H9 (cell line): ENCODE measurements around the gene HDAC7. TPM values are rescaled to one million over a fixed set of nuclear protein-coding genes. Genes with fewer than 3 reads are reported as not detected.

Experiments
- DNase-seq: peaks from one replicate; pipeline ENCODE4 v3.0.0-alpha.2; 2017
- H2AFZ ChIP-seq: one replicate; pipeline ENCODE4 v1.6.1; 2013; ENCODE audit warnings: mild to moderate bottlenecking, low read length, control low read depth, moderate library complexity
- H2AK5ac ChIP-seq: 2 replicates; pipeline ENCODE4 v1.6.1; 2013; ENCODE audit warnings: low read length, control low read depth, mixed read lengths; ENCODE audit not compliant: insufficient read length
- H2BK120ac ChIP-seq: one replicate; pipeline ENCODE4 v1.6.1; 2013; ENCODE audit warnings: low read depth, mild to moderate bottlenecking, low read length, control low read depth, inconsistent platforms; ENCODE audit not compliant: poor library complexity, severe bottlenecking
- H2BK12ac ChIP-seq: 2 replicates; pipeline ENCODE4 v1.6.1; 2013; ENCODE audit warnings: low read length, control low read depth, mixed read lengths, low read depth; ENCODE audit not compliant: insufficient read length
- H2BK15ac ChIP-seq: 2 replicates; pipeline ENCODE4 v1.6.1; 2013; ENCODE audit warnings: low read depth, low read length, control low read depth
- H2BK20ac ChIP-seq: one replicate; pipeline ENCODE4 v1.6.1; 2013; ENCODE audit warnings: low read depth, mild to moderate bottlenecking, low read length, control low read depth, inconsistent platforms; ENCODE audit not compliant: poor library complexity, severe bottlenecking
- H2BK5ac ChIP-seq: 2 replicates; pipeline ENCODE4 v1.6.1; 2013; ENCODE audit warnings: low read length, control low read depth, mixed read lengths; ENCODE audit not compliant: insufficient read length
- H3K14ac ChIP-seq: 2 replicates; pipeline ENCODE4 v1.6.1; 2013; ENCODE audit warnings: low read length, control low read depth; ENCODE audit not compliant: insufficient read depth
- H3K18ac ChIP-seq: 2 replicates; pipeline ENCODE4 v1.6.1; 2013; ENCODE audit warnings: low read depth, mild to moderate bottlenecking, mixed read lengths, low read length, control low read depth; ENCODE audit not compliant: insufficient read length
- H3K23ac ChIP-seq: 2 replicates; pipeline ENCODE4 v1.6.1; 2013; ENCODE audit warnings: low read length, control low read depth, mixed read lengths, low read depth; ENCODE audit not compliant: insufficient read length
- H3K23me2 ChIP-seq: 2 replicates; pipeline ENCODE4 v1.6.1; 2013; ENCODE audit warnings: low read depth, mild to moderate bottlenecking, mixed read lengths, low read length, control low read depth; ENCODE audit not compliant: insufficient read length, poor library complexity, severe bottlenecking
- H3K27ac ChIP-seq: 2 replicates; pipeline ENCODE4 v1.5.1; 2013; ENCODE audit warnings: low read length, control low read depth, mixed read lengths, low read depth; ENCODE audit not compliant: insufficient read length
- H3K27me3 ChIP-seq: 2 replicates; pipeline ENCODE4 v1.6.1; 2013; ENCODE audit warnings: low read length, control low read depth, inconsistent platforms; ENCODE audit not compliant: insufficient read depth
- H3K4ac ChIP-seq: 2 replicates; pipeline ENCODE4 v1.6.1; 2013; ENCODE audit warnings: low read depth, mild to moderate bottlenecking, control low read depth, inconsistent platforms, low read length, moderate library complexity
- H3K4me1 ChIP-seq: 2 replicates; pipeline ENCODE4 v1.6.1; 2013; ENCODE audit warnings: low read length, control low read depth, inconsistent platforms; ENCODE audit not compliant: insufficient read depth
- H3K4me2 ChIP-seq: 2 replicates; pipeline ENCODE4 v1.6.1; 2013; ENCODE audit warnings: low read length, control low read depth, mixed read lengths; ENCODE audit not compliant: insufficient read length, insufficient read depth
- H3K56ac ChIP-seq: 2 replicates; pipeline ENCODE4 v1.6.1; 2013; ENCODE audit warnings: low read depth, mild to moderate bottlenecking, mixed read lengths, low read length, control low read depth; ENCODE audit not compliant: insufficient read length
- H3K79me1 ChIP-seq: 2 replicates; pipeline ENCODE4 v1.6.1; 2013; ENCODE audit warnings: low read depth, mild to moderate bottlenecking, moderate library complexity, low read length, control low read depth, inconsistent platforms; ENCODE audit not compliant: insufficient read depth, poor library complexity, severe bottlenecking
- H3K79me2 ChIP-seq: 2 replicates; pipeline ENCODE4 v1.6.1; 2013; ENCODE audit warnings: low read length, control low read depth, inconsistent platforms; ENCODE audit not compliant: insufficient read depth
- H3K9ac ChIP-seq: 2 replicates; pipeline ENCODE4 v1.6.1; 2013; ENCODE audit warnings: low read length, control low read depth, mixed read lengths; ENCODE audit not compliant: insufficient read length; ENCODE audit errors: extremely low read depth
- H3K9me3 ChIP-seq: one replicate; pipeline ENCODE4 v1.6.1; 2013; ENCODE audit warnings: low read depth, low read length, inconsistent platforms; ENCODE audit not compliant: control insufficient read depth
- H3T11ph ChIP-seq: one replicate; pipeline ENCODE4 v1.6.1; 2013; ENCODE audit warnings: mild to moderate bottlenecking, low read length, control low read depth, inconsistent platforms
- H4K20me1 ChIP-seq: one replicate; pipeline ENCODE4 v1.6.1; 2013; ENCODE audit not compliant: control insufficient read depth, insufficient read length, insufficient read depth
- H4K5ac ChIP-seq: 2 replicates; pipeline ENCODE4 v1.6.1; 2013; ENCODE audit warnings: low read depth, mild to moderate bottlenecking, mixed read lengths, low read length, control low read depth; ENCODE audit not compliant: insufficient read length
- H4K8ac ChIP-seq: replicated peaks from 2 replicates; pipeline ENCODE4 v1.6.1; 2013; ENCODE audit warnings: low read length, control low read depth, mixed read lengths, low read depth; ENCODE audit not compliant: insufficient read length
- H4K91ac ChIP-seq: 2 replicates; pipeline ENCODE4 v1.6.1; 2013; ENCODE audit warnings: low read depth, mild to moderate bottlenecking, moderate library complexity, mixed read lengths, low read length, control low read depth; ENCODE audit not compliant: insufficient read length
- H3K27ac Mint-ChIP-seq, 3 experiments: 2 replicates in 2 of 3; 3 replicates in 1 of 3; pipeline ENCODE4 v1.8.0; 2020 to 2021; ENCODE audit warnings: mixed read lengths in 3 of 3, mild to moderate bottlenecking in 1 of 3, moderate library complexity in 1 of 3
- H3K27me3 Mint-ChIP-seq: 2 replicates; pipeline ENCODE4 v1.8.0; 2021; ENCODE audit warnings: low read depth, mild to moderate bottlenecking, moderate library complexity, mixed read lengths
- H3K36me3 Mint-ChIP-seq, 3 experiments: 2 replicates in 2 of 3; 3 replicates in 1 of 3; pipeline ENCODE4 v1.8.0; 2020 to 2021; ENCODE audit warnings: low read depth in 3 of 3, mixed read lengths in 3 of 3; ENCODE audit not compliant: insufficient read depth in 1 of 3
- H3K4me1 Mint-ChIP-seq, 2 experiments: 2 replicates each; pipeline ENCODE4 v1.8.0; 2020; ENCODE audit warnings: mixed read lengths in 2 of 2
- H3K4me3 Mint-ChIP-seq, 2 experiments: 2 replicates in 1 of 2; 3 replicates in 1 of 2; pipeline ENCODE4 v1.8.0; 2020 to 2021; ENCODE audit warnings: mild to moderate bottlenecking in 2 of 2, mixed read lengths in 2 of 2, moderate library complexity in 1 of 2
- H3K9me3 Mint-ChIP-seq, 2 experiments: 2 replicates in 1 of 2; 3 replicates in 1 of 2; pipeline ENCODE4 v1.8.0; 2020; ENCODE audit warnings: mild to moderate bottlenecking in 2 of 2, mixed read lengths in 2 of 2, moderate library complexity in 1 of 2
- WGBS: extraction: QIAGEN DNeasy Blood & Tissue Kit; methylation state at CpG from one replicate; pipeline ENCODE4 v1.1.7; 2013; ENCODE audit warnings: missing lambda C conversion rate, low lambda C conversion rate, mixed read lengths; ENCODE audit not compliant: insufficient read length; ENCODE audit errors: extremely low coverage; 5-methylcytosine and 5-hydroxymethylcytosine counted together
- total RNA-seq: library from RNA; stranded (reverse); gene quantifications from 2 replicates; pipeline ENCODE4 v1.2.1, GENCODE V29; 2021
- TF ChIP-seq, protein P1 (sequence below): fragments of 200-600 bp; sonication (generic); conservative IDR thresholded peaks from 3 replicates; pipeline ENCODE4 v1.8.0; 2021; ENCODE audit warnings: antibody characterized with exemption, mild to moderate bottlenecking

The HDAC7 gene
- total RNA-seq, 1 experiment from 2014 or later, result 72.1 TPM

DNA sequence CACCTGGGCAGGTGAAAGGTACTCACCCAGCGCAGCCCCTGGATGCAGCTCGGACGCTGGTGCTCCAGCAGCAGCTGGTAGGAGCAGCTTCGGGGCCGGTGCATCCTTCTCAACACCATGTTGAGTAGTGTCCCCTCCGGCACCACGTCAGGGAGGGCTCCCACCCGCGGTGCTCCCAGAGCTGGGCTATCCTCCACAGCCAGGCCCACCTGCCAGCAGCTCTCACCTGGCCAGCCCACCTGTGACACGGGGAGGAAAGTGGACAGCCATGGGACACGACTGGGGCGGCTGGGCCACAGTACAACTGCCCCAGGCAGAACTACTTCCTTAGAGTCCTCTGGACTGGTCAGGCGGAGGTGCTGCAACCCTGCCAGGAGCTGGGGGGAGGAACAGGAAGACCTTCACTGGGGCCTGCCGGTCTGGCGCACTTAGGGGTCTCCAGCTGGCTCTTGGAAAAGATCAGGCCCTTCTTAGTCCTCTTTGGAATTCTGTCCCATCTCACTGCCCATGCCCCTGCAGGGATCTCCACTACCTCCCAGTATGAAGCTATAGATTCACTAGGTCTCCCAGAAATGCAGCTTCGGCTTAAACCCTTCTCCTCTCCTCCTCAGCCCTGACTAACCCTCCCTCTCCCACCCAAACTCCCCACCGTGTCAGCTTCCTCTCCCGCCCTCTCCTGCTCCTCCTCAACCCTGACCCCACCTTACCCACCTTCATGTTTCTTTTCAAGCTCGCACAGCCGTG is 61.7 kb downstream of the HDAC7 start:
- Histone ChIP-seq H3K79me1 (no peaks in the 10 kb centered on the region), H3K4ac (no peak overlapping the region), H3K18ac (no peak overlapping the region), H2BK5ac (no peak overlapping the region), H3K56ac (no peak overlapping the region), H2AK5ac (no peak overlapping the region), H4K5ac (no peak overlapping the region), H2BK15ac (no peak overlapping the region), H3K9ac (no peak overlapping the region), H3K14ac (no peak overlapping the region; the same call in 1 of the 2 replicates), H2BK20ac (no peak overlapping the region), H4K20me1 (no peaks in the 10 kb centered on the region), H3K23ac (no peak overlapping the region), H2BK12ac (no peak overlapping the region), H3K27ac (no peak overlapping the region), H3T11ph (no peak overlapping the region), H2BK120ac (no peak overlapping the region), H4K91ac (no peak overlapping the region), H3K4me1 (peaks cover 18% of the 10 kb centered on the region; the same call in 1 of the 2 replicates), H4K8ac (no peak overlapping the region), H3K27me3 (no peaks in the 10 kb centered on the region), H3K4me2 (peak overlapping the region; percentile 51), H3K79me2 (no peaks in the 10 kb centered on the region), H3K23me2 (peaks cover 3% of the 10 kb centered on the region), H2AFZ (no peak overlapping the region), H3K9me3 (no peaks in the 10 kb centered on the region)
- Mint-ChIP-seq H3K27ac (no peak overlapping the region), H3K36me3 (peaks cover 0 to 4% (median 0%) of the 10 kb centered on the region in 3 experiments; a peak in 3 of 7 replicates), H3K9me3 (no peaks in the 10 kb centered on the region), H3K27me3 (no peaks in the 10 kb centered on the region; the same call in none of the 2 replicates), H3K4me3 (peak overlapping the region; percentile 64 to 78), H3K4me1 (peaks cover 22 to 31% of the 10 kb centered on the region in 2 experiments)
- peak; percentile 74 for DNase-seq
- no CpG with 5 or more reads among the region's 20 CpGs for WGBS
- TF ChIP-seq, protein P1, sequence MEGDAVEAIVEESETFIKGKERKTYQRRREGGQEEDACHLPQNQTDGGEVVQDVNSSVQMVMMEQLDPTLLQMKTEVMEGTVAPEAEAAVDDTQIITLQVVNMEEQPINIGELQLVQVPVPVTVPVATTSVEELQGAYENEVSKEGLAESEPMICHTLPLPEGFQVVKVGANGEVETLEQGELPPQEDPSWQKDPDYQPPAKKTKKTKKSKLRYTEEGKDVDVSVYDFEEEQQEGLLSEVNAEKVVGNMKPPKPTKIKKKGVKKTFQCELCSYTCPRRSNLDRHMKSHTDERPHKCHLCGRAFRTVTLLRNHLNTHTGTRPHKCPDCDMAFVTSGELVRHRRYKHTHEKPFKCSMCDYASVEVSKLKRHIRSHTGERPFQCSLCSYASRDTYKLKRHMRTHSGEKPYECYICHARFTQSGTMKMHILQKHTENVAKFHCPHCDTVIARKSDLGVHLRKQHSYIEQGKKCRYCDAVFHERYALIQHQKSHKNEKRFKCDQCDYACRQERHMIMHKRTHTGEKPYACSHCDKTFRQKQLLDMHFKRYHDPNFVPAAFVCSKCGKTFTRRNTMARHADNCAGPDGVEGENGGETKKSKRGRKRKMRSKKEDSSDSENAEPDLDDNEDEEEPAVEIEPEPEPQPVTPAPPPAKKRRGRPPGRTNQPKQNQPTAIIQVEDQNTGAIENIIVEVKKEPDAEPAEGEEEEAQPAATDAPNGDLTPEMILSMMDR, result no peak
